ENCODE results near the gene RAB5IF.

DNA sequence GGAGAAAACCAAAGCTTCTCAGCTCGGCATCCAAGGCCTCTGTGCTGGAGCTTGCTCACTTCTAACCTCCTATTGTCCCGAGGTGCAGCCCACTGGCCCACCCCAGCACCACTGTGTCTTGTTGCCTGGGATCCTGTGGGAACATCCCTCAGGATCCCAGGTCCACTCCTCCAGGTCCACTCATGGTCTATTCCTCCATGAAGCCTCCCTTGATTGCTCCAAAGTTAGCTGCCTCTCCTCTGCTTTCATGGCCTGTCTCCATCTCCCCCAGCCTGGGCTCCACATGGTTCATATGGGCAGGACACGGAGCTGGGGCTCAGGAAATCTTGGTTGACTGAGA lies 26.5 kb downstream of the RAB5IF start:
- TF ChIP-seq CTCF (IDR thresholded peaks at IDR 0.05 in 8 of 11, conservative IDR thresholded peaks at IDR 0.05 in 3 of 11) (no peak), POLR2AphosphoS5 (IDR thresholded peaks at IDR 0.05) (no peak), POLR2A (IDR thresholded peaks at IDR 0.05) (no peak)

Data from spleen (tissue), 7 donors.